Activated CD8-positive, alpha-beta memory T cell treated with anti-CD3 and anti-CD28 coated beads for 36 hours (primary cell): ENCODE data around the gene SLC9A3. TPM values are rescaled to one million over a fixed set of nuclear protein-coding genes. Genes with fewer than 3 reads are reported as not detected.
"Not testable (repeated sequence)": the region's sequence is repeated elsewhere in the genome, so short reads cannot be mapped to it uniquely, and the experiment has no call there.

Experiments used
- CTCF ChIA-PET: fragments of 350-600 bp; sonication (Branson Sonifier 250); formaldehyde crosslinking; loops from one replicate; lab custom pipeline; 2021; ENCODE audit warnings: antibody characterized with exemption; lab: Charles Lee
- POLR2A ChIA-PET: fragments of 350-600 bp; sonication (Branson Sonifier 250); formaldehyde crosslinking; loops from one replicate; lab custom pipeline; 2021; ENCODE audit warnings: antibody characterized with exemption; lab: Charles Lee
- total RNA-seq, 2 experiments: library from RNA; stranded (reverse); gene quantifications; one replicate each; pipeline ENCODE4 v1.2.3, GENCODE V29; 2021

SLC9A3 gene
- total RNA-seq, 2 experiments from 2014 or later = 2.2 to 2.6 TPM

GRCh38 chr5:515273-515836 lies 8.9 kb downstream of the SLC9A3 start:
- ChIA-PET CTCF (no interaction called here), POLR2A (no interaction called here)

DNA sequence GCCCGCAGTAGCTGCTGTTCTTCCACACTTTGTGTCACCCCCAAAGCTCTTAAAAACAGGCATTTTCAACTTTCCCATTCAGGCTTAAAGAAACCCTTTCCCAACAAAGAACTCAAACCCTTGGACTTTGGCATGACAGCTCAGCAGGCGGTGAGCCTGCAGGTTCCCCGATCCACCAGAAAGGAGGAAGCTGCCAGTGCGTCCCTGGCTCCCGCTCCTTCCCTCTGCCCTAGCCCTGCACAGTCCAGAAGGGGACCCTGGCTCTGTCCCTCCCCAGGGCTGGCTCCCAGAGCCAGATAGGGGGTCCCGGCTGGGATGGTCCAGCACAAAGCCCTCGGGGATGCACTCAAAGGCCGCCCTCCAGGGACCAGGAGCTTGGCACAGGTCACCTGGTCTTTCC lies 9.6 kb downstream of the SLC9A3 start:
- CTCF ChIA-PET = no interaction called here
- POLR2A ChIA-PET = no interaction called here

- ChIA-PET POLR2A (no interaction called here), CTCF (no interaction called here)
Observed at GRCh38 chr5:514101-514485, 10.2 kb downstream of the SLC9A3 start.

DNA sequence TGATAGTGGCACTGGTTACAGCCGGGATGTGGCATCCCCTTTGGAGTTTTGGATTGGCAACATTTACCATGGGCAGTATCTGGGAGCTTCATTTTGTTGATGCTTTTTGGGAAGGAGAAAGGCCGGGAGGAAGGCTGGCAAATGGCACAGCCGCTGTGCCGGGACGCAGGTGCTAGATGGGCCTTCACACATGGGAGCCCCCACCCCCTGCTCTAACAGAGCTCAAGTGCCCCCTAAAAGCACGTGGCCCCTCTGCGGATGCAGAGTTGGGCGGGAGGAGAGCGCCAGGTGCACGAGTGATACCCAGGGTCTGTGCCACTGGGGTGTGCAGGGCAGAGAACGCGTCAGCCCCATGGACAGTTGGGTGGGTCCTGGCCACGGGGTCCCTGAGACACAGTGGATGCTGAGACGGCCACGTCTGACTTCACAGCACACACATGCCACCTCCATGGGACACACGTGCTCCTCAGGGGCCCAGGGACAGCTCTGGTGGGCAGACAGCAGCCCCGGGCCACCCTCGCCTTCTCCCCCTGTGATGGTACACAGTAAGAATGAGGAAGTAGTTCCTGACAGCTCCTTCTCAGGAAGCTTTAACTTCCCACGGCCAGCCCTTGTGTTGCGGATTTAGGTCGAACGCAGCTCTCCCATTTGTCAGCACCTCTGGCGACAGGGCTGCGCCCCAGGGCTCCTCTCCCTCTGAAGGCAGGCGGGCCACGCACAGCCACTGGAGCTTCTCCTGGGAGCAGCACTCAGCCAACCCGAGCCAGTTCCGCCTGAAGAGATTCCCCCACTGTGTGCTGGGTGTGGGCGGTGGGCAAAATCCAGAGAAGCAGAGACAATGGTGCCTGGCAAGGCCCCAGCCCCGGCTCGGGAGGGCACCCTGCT lies 10.8 kb downstream of the SLC9A3 start:
- CTCF ChIA-PET = no interaction called here

DNA sequence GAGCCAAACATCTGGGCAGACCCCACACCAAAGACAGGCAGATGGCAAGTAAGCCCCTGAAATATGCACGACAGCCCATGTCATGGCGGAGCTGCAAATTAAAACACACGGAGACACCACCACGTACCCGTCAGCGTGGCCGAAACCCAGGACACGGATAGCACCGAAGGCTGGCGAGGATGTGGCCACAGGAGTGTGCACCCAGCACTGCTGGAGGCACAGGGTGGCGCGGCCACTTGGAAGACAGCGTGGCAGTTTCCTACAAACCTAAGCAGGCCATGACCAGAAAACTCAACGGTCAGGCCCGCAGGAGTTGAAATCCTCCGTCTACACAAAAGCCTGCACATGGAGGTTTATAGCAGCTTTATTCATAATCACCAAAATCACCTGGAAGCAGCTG lies 12.8 kb downstream of the SLC9A3 start:
- CTCF ChIA-PET = no interaction called here
- POLR2A ChIA-PET = no interaction called here

More for the DNA sequence above, 10.8 kb downstream of the SLC9A3 start:
- POLR2A ChIA-PET = no interaction called here

- ChIA-PET CTCF (no interaction called here), POLR2A (interaction anchor here (0.6 kb wide), 1 partner anchor 10 kb away, joined by 3 read pairs; no protein-coding TSS in a partner anchor)
Observed at GRCh38 chr5:510521-510920, 13.7 kb downstream of the SLC9A3 start.

DNA sequence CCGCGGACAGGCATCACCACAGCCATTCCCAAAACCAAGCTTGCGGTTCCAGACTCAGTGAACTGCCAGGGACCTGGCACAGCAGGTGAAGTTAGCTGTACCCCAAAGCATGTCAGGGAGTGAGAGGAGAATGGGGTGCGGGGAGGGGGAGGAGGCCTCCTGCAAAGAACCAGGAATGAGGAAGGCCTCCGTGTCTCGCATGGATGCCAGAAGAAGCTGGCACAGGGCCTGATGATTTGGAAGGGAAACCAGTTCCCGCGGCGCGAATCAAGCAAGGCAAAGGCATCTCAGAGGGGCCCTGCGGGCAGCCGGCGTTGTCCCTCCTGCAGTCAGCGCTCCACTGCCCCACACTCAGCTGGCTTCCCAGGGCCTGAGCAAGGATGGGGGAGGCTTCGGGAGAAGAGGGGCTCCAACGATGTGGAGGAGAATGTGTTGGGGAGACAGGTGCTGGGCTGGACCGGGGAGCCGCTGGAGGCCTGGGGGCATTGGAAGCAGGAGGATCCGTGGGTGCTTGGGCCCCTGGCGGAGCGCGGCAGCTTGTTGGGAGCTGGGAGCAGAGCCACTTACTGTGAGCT lies 14.6 kb downstream of the SLC9A3 start:
- CTCF ChIA-PET = interaction anchor here (0.7 kb wide), 1 partner anchor 15 kb away, joined by 3 read pairs; no protein-coding TSS in a partner anchor

DNA sequence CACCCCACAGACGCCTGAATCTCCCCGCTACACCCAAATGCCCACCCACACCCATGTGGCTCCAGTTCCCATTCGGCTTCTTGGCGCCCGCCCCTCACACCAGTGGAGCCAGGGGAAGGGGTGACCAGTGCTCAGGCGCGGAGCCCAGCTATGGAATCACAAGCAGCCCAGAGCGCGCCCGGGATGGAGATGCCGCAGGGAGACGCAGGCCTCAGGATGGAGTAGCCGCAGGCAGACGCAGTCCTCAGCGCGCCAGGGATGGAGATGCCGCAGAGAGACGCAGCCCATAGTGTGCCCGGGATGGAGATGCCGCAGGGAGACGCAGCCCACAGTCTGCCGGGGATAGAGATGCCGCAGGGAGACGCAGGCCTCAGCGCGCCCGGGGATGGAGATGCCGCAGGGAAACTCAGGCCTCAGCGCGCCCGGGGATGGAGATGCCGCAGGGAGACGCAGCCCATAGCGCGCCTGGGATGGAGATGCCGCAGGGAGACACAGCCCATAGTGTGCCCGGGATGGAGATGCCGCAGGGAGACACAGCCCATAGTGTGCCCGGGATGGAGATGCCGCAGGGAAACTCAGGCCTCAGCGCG lies 16.2 kb downstream of the SLC9A3 start:
- CTCF ChIA-PET, POLR2A ChIA-PET: not testable (repeated sequence)

More for the DNA sequence above, 14.6 kb downstream of the SLC9A3 start:
- POLR2A ChIA-PET = no interaction called here

GRCh38 chr5:505951-506525 lies 18.2 kb downstream of the SLC9A3 start:
- POLR2A ChIA-PET = no interaction called here
- CTCF ChIA-PET = no interaction called here

GRCh38 chr5:504326-505154 lies 19.7 kb downstream of the SLC9A3 start:
- CTCF ChIA-PET = no interaction called here
- POLR2A ChIA-PET = no interaction called here

DNA sequence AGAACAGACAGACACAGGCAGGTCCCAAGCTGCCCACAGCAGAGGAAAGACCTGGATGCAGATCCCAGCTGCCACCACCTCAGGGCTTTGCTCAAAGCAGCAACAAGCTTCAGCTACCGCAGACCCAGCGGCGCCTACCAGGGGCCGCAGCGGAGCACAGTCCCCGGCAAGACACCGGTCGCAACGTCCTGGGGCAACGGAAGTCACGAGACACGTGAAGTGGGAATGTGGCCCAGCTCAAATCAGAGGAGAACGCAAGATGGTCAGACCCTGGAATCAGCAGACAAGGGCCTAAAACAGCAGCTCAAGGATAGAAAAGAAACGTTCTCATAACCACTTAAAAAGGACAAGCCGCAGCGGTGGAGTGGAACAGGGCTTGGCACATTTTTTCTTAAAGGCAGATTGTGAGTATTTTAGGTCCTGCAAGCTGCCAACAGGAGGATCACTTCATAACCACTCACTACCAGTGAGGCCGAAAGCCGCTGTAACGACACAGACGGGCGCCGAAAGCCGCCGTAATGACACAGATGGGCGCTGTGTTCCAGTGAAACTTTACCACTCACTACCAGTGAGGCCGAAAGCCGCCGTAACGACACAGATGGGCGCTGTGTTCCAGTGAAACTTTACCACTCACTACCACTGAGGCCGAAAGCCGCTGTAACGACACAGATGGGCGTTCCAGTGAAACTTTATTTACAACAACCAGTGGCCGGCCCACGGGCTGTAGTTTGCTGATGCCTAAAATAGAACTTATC lies 21.7 kb downstream of the SLC9A3 start:
- ChIA-PET CTCF (no interaction called here), POLR2A (no interaction called here)

DNA sequence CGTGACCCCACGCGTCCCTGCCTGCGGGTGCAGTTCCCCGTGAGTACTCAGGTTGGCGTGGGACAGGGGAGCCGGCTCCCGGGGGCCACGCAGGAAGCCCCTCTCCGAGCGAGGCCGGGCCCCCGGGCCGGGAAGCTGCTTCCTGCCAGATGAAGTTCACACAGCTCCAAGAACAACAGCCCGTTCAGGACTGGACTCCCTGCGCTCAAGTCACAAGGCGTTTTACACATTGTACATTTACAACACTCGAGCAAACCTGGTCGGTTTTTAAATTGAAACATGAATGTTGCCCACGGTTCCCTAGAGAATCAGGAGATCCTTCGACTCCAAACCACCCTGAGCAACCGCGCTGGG lies 22.4 kb downstream of the SLC9A3 start:
- ChIA-PET CTCF (no interaction called here), POLR2A (no interaction called here)

DNA sequence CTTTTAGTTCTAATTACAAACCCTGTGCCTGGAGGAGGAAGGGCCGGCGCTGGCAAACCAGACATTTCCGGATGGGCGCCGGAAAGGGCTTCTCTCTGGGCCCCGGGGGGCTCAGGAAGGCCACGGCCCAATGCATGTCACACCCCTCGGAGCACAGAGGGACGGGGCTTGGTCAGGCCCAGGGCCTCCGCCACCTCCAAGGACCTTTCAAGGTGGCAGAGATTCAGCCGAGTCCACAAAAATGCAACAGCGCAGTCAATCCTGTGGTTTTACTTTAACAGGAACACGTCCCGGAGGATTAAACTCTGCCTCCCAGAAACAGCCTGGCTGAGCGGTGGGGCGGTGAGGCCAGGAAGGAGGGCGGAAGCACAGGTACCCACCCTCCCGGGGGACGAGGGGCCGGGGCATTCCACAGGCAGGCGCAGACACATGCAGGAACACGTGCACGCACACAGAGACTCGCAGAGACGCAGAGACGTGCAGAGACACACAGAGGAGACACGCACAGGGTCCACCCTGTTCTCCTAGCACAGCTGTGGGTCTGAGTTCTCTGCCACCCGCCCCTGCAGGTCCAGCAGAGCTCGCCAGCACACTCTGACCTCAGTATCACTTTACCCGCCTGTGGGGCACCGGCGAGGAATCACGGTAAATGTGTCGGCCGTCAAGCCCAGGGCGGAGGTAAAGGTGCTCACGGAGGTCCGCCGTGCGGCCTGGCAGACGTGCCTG lies 23.0 kb downstream of the SLC9A3 start:
- ChIA-PET POLR2A (interaction anchor here (0.6 kb wide), 1 partner anchor 10 kb away, joined by 3 read pairs; no protein-coding TSS in a partner anchor), CTCF (no interaction called here)

- ChIA-PET CTCF (no interaction called here), POLR2A (interaction anchor here (0.6 kb wide), 1 partner anchor 10 kb away, joined by 3 read pairs; no protein-coding TSS in a partner anchor)
Observed at GRCh38 chr5:500491-500890, 23.8 kb downstream of the SLC9A3 start.

GRCh38 chr5:499233-500209 lies 24.7 kb downstream of the SLC9A3 start:
- ChIA-PET CTCF (no interaction called here), POLR2A (no interaction called here)

DNA sequence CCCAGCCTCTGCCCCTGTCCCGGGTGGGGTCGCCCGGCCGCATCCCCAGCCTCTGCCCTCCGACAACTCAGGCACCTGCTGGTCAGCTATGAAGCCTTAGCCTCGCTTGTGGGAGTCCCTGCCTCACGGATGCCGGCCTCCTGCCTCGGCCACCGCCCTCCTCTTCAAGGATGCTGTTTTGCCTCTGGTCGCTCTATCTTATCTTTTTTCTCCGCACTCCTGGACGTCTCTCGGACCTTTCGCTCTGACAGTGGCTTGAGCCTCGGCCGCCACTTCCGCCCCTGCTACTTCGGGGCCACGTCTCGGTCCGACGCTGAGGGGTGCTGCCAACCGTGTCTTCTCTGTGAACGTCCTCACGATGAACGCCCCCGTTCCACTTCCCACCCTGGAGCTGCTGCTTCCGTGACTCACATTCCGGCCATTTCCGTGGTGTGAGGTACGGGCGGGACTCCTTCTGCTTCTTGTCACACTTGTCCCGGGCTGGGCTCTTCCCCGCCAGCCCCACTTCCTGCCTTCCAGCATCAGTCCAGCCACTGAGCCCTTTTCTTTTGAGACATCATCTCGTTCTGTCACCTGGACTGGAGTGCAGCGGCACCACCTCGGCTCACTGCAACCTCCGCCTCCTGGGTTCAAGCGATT lies 26.3 kb downstream of the SLC9A3 start:
- ChIA-PET POLR2A (no interaction called here), CTCF (no interaction called here)
